OCI-LY7 (cell line): ENCODE data around the gene CERS6.

ENCODE experiments used
- CTCF ChIP-seq: fragments of 200-600 bp; sonication (generic); conservative IDR thresholded peaks from 2 replicates; pipeline ENCODE4 v1.5.1; 2014; ENCODE audit warnings: mild to moderate bottlenecking, antibody characterized with exemption, low read length, moderate library complexity, mixed read lengths
- EZH2phosphoT487 ChIP-seq: fragments of 200-600 bp; sonication (generic); IDR thresholded peaks from 2 replicates; pipeline ENCODE4 v1.6.1; 2018; ENCODE audit warnings: low read depth, borderline replicate concordance, mild to moderate bottlenecking, mixed run types, antibody characterized with exemption, low read length, moderate library complexity, mixed read lengths

GRCh38 chr2:168684921-168685599 lies 229.0 kb downstream of the CERS6 start:
- TF ChIP-seq CTCF, result no peak
- TF ChIP-seq EZH2phosphoT487, result no peak
